GM23338 (cell line): ENCODE results near the gene CDK3. TPM values are rescaled to one million over a fixed set of nuclear protein-coding genes. Genes with fewer than 3 reads are reported as not detected.

Experiments
- ATAC-seq: fragments of 200-7000 bp; cut with Tn5 transposase; 3 replicates; pipeline ENCODE4 v1.9.1; 2020
- DNase-seq: peaks from one replicate; pipeline ENCODE4 v3.0.0-alpha.2; 2015; ENCODE audit warnings: low spot score
- H2AFZ ChIP-seq: fragments of 200-600 bp; sonication (generic); 2 replicates; pipeline ENCODE4 v1.8.0; 2016; ENCODE audit warnings: antibody characterized with exemption, mild to moderate bottlenecking, moderate library complexity
- H3F3A ChIP-seq: fragments of 200-600 bp; sonication (generic); replicated peaks from 2 replicates; pipeline ENCODE4 v1.8.0; 2017; ENCODE audit warnings: antibody characterized with exemption, mixed run types, low read depth
- H3K27ac ChIP-seq: fragments of 200-600 bp; sonication (generic); 2 replicates; pipeline ENCODE4 v1.6.1; 2016; ENCODE audit warnings: low read depth
- H3K27me3 ChIP-seq: fragments of 200-600 bp; sonication (generic); 2 replicates; pipeline ENCODE4 v1.8.0; 2016; ENCODE audit warnings: mild to moderate bottlenecking, mixed run types, moderate library complexity; ENCODE audit not compliant: insufficient read depth
- H3K36me3 ChIP-seq: fragments of 200-600 bp; sonication (generic); 2 replicates; pipeline ENCODE4 v1.8.0; 2016; ENCODE audit warnings: mild to moderate bottlenecking; ENCODE audit not compliant: insufficient read depth
- H3K4me1 ChIP-seq: fragments of 200-600 bp; sonication (generic); 2 replicates; pipeline ENCODE4 v1.8.0; 2016; ENCODE audit warnings: mild to moderate bottlenecking, moderate library complexity; ENCODE audit not compliant: insufficient read depth
- H3K4me2 ChIP-seq: fragments of 200-600 bp; sonication (generic); 2 replicates; pipeline ENCODE4 v1.7.1; 2017; ENCODE audit warnings: mixed run types
- H3K4me3 ChIP-seq: fragments of 200-600 bp; sonication (generic); 2 replicates; pipeline ENCODE4 v1.6.1; 2016; ENCODE audit warnings: mixed run types
- H3K79me2 ChIP-seq: fragments of 200-600 bp; sonication (generic); replicated peaks from 2 replicates; pipeline ENCODE4 v1.8.0; 2017; ENCODE audit warnings: mild to moderate bottlenecking; ENCODE audit not compliant: insufficient read depth
- H3K9me2 ChIP-seq: fragments of 200-600 bp; sonication (generic); 2 replicates; pipeline ENCODE4 v1.8.0; 2017; ENCODE audit not compliant: insufficient read depth
- H4K20me1 ChIP-seq: fragments of 200-600 bp; sonication (generic); replicated peaks from 2 replicates; pipeline ENCODE4 v1.8.0; 2017; ENCODE audit warnings: mild to moderate bottlenecking; ENCODE audit not compliant: insufficient read depth
- H3K27ac Mint-ChIP-seq: 2 replicates; pipeline ENCODE4 v1.8.0; 2020; ENCODE audit warnings: inconsistent platforms, mild to moderate bottlenecking, moderate library complexity, mixed read lengths
- H3K27me3 Mint-ChIP-seq: 3 replicates; pipeline ENCODE4 v1.8.0; 2022; ENCODE audit warnings: low read depth, mild to moderate bottlenecking, moderate library complexity, mixed read lengths, inconsistent platforms; ENCODE audit not compliant: insufficient read depth, poor library complexity
- H3K36me3 Mint-ChIP-seq: 3 replicates; pipeline ENCODE4 v1.8.0; 2021; ENCODE audit warnings: low read depth, mild to moderate bottlenecking, inconsistent platforms, moderate library complexity, mixed read lengths
- H3K4me1 Mint-ChIP-seq: 3 replicates; pipeline ENCODE4 v1.8.0; 2020; ENCODE audit warnings: mild to moderate bottlenecking, inconsistent platforms, mixed read lengths
- H3K4me3 Mint-ChIP-seq: 3 replicates; pipeline ENCODE4 v1.8.0; 2021; ENCODE audit warnings: moderate library complexity, mild to moderate bottlenecking, inconsistent platforms, mixed read lengths
- H3K9me3 Mint-ChIP-seq: 3 replicates; pipeline ENCODE4 v1.8.0; 2020; ENCODE audit warnings: moderate library complexity, mild to moderate bottlenecking, inconsistent platforms, mixed read lengths
- CREB1 ChIP-seq: fragments of 250-450 bp; sonication (Bioruptor Pico); IDR thresholded peaks from 2 replicates; pipeline ENCODE4 v1.5.0; 2020; ENCODE audit warnings: low read depth, mild to moderate bottlenecking, moderate library complexity
- EZH2 ChIP-seq: fragments of 200-600 bp; sonication (generic); IDR thresholded peaks from one replicate; pipeline ENCODE4 v1.8.0; 2017; ENCODE audit warnings: antibody characterized with exemption, mild to moderate bottlenecking, low read depth; ENCODE audit not compliant: unreplicated experiment
- EZH2phosphoT487 ChIP-seq: fragments of 200-600 bp; sonication (generic); IDR thresholded peaks from one replicate; pipeline ENCODE4 v1.8.1; 2018; ENCODE audit warnings: antibody characterized with exemption; ENCODE audit not compliant: unreplicated experiment
- JUNB ChIP-seq: IDR thresholded peaks from one replicate; pipeline ENCODE4 v1.6.1; 2016; ENCODE audit warnings: antibody characterized with exemption; ENCODE audit not compliant: unreplicated experiment
- NANOG ChIP-seq: IDR thresholded peaks from 2 replicates; pipeline ENCODE4 v1.6.1; 2016; ENCODE audit warnings: antibody characterized with exemption, borderline replicate concordance
- POLR2AphosphoS5 ChIP-seq: IDR thresholded peaks from 2 replicates; pipeline ENCODE4 v1.6.1; 2016; ENCODE audit warnings: antibody characterized with exemption, low read depth
- STAT1 ChIP-seq: IDR thresholded peaks from one replicate; pipeline ENCODE4 v1.6.1; 2016; ENCODE audit warnings: antibody characterized with exemption; ENCODE audit not compliant: unreplicated experiment
- ZNF114 ChIP-seq: fragments of 250-450 bp; sonication (Bioruptor Pico); IDR thresholded peaks from 2 replicates; pipeline ENCODE4 v1.5.0; 2020; ENCODE audit warnings: mild to moderate bottlenecking, moderate library complexity
- ZNF331 ChIP-seq: fragments of 250-450 bp; sonication (Bioruptor Pico); IDR thresholded peaks from 2 replicates; pipeline ENCODE4 v1.5.0; 2020; ENCODE audit warnings: low read depth, mild to moderate bottlenecking, moderate library complexity
- polyA plus RNA-seq: library from polyadenylated mRNA; unstranded; fragments of >200 nt; fragmentation: Nextera tagmentation; extraction: Ambion mirVana; gene quantifications from 2 replicates; pipeline ENCODE4 v1.2.1, GENCODE V29; 2016
- total RNA-seq: library from RNA; depleted of rRNA; stranded (reverse); fragments of >200 nt; shearing (Covaris generic); gene quantifications from 2 replicates; pipeline ENCODE4 v1.2.3, GENCODE V29; 2014
- TF ChIP-seq, protein P1 (sequence below): IDR thresholded peaks from 2 replicates; pipeline ENCODE4 v1.6.1; 2016; ENCODE audit warnings: antibody characterized with exemption
- TF ChIP-seq, protein P2 (sequence below): fragments of 250-450 bp; sonication (Bioruptor Pico); IDR thresholded peaks from 2 replicates; pipeline ENCODE4 v1.5.0; 2020; ENCODE audit warnings: mild to moderate bottlenecking, moderate library complexity
- TF ChIP-seq, protein P3 (sequence below), 2 experiments: fragments of 200-600 bp in 1 of 2; sonication (generic) in 1 of 2; conservative IDR thresholded peaks; 2 replicates each; pipeline versions ENCODE4 v1.5.1 to v1.6.1; 2016 to 2017; ENCODE audit warnings: antibody characterized with exemption in 2 of 2, low read depth in 2 of 2, mild to moderate bottlenecking in 2 of 2, moderate library complexity in 1 of 2
- TF ChIP-seq, protein P4 (sequence below): IDR thresholded peaks from one replicate; pipeline ENCODE4 v1.6.1; 2018; ENCODE audit warnings: antibody characterized with exemption; ENCODE audit not compliant: unreplicated experiment

Gene CDK3
- total and polyA plus RNA-seq, 2 experiments from 2014 or later: 7.9 to 10.2 TPM

DNA sequence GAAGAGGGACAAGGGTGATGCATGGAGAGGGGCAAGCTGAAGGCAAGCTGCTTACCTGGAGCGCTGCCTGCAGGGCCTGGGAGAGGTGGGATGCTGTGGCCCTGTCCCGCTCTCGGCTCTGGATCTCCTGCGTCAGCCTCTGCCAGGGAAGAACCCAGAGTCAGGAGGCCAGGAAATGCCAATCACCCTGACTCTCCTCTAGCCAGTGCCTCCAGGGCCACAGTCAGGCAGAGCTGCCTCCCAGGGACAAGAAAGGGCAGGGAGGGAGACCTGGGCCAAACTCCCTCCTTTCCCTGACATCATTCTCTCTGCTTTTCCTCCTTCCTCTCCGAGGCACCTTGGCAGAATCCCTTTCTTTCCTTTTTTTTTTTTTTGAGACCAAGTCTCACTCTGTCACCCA lies 11.3 kb downstream of the CDK3 start:
- Histone ChIP-seq H3K4me1 (no peaks in the 10 kb centered on the region), H3K27ac (no peak overlapping the region), H3K4me3 (no peak overlapping the region), H3K27me3 (no peaks in the 10 kb centered on the region), H3F3A (0 out of 2 replicates have a peak, but pooled peaks cover 6% of the 10 kb centered on the region), H3K36me3 (no peaks in the 10 kb centered on the region), H4K20me1 (no peaks in the 10 kb centered on the region), H3K9me2 (no peaks in the 10 kb centered on the region), H2AFZ (no peak overlapping the region), H3K4me2 (no peak overlapping the region), H3K79me2 (no peaks in the 10 kb centered on the region)
- Mint-ChIP-seq H3K27me3 (peaks cover 12% of the 10 kb centered on the region), H3K27ac (no peak overlapping the region), H3K4me3 (no peak overlapping the region), H3K9me3 (no peaks in the 10 kb centered on the region; the same call in 1 of the 3 replicates), H3K4me1 (peaks cover 3% of the 10 kb centered on the region), H3K36me3 (no peaks in the 10 kb centered on the region; the same call in 2 of the 3 replicates)
- TF ChIP-seq, protein P1, sequence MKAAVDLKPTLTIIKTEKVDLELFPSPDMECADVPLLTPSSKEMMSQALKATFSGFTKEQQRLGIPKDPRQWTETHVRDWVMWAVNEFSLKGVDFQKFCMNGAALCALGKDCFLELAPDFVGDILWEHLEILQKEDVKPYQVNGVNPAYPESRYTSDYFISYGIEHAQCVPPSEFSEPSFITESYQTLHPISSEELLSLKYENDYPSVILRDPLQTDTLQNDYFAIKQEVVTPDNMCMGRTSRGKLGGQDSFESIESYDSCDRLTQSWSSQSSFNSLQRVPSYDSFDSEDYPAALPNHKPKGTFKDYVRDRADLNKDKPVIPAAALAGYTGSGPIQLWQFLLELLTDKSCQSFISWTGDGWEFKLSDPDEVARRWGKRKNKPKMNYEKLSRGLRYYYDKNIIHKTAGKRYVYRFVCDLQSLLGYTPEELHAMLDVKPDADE: no peak
- TF ChIP-seq, protein P2, sequence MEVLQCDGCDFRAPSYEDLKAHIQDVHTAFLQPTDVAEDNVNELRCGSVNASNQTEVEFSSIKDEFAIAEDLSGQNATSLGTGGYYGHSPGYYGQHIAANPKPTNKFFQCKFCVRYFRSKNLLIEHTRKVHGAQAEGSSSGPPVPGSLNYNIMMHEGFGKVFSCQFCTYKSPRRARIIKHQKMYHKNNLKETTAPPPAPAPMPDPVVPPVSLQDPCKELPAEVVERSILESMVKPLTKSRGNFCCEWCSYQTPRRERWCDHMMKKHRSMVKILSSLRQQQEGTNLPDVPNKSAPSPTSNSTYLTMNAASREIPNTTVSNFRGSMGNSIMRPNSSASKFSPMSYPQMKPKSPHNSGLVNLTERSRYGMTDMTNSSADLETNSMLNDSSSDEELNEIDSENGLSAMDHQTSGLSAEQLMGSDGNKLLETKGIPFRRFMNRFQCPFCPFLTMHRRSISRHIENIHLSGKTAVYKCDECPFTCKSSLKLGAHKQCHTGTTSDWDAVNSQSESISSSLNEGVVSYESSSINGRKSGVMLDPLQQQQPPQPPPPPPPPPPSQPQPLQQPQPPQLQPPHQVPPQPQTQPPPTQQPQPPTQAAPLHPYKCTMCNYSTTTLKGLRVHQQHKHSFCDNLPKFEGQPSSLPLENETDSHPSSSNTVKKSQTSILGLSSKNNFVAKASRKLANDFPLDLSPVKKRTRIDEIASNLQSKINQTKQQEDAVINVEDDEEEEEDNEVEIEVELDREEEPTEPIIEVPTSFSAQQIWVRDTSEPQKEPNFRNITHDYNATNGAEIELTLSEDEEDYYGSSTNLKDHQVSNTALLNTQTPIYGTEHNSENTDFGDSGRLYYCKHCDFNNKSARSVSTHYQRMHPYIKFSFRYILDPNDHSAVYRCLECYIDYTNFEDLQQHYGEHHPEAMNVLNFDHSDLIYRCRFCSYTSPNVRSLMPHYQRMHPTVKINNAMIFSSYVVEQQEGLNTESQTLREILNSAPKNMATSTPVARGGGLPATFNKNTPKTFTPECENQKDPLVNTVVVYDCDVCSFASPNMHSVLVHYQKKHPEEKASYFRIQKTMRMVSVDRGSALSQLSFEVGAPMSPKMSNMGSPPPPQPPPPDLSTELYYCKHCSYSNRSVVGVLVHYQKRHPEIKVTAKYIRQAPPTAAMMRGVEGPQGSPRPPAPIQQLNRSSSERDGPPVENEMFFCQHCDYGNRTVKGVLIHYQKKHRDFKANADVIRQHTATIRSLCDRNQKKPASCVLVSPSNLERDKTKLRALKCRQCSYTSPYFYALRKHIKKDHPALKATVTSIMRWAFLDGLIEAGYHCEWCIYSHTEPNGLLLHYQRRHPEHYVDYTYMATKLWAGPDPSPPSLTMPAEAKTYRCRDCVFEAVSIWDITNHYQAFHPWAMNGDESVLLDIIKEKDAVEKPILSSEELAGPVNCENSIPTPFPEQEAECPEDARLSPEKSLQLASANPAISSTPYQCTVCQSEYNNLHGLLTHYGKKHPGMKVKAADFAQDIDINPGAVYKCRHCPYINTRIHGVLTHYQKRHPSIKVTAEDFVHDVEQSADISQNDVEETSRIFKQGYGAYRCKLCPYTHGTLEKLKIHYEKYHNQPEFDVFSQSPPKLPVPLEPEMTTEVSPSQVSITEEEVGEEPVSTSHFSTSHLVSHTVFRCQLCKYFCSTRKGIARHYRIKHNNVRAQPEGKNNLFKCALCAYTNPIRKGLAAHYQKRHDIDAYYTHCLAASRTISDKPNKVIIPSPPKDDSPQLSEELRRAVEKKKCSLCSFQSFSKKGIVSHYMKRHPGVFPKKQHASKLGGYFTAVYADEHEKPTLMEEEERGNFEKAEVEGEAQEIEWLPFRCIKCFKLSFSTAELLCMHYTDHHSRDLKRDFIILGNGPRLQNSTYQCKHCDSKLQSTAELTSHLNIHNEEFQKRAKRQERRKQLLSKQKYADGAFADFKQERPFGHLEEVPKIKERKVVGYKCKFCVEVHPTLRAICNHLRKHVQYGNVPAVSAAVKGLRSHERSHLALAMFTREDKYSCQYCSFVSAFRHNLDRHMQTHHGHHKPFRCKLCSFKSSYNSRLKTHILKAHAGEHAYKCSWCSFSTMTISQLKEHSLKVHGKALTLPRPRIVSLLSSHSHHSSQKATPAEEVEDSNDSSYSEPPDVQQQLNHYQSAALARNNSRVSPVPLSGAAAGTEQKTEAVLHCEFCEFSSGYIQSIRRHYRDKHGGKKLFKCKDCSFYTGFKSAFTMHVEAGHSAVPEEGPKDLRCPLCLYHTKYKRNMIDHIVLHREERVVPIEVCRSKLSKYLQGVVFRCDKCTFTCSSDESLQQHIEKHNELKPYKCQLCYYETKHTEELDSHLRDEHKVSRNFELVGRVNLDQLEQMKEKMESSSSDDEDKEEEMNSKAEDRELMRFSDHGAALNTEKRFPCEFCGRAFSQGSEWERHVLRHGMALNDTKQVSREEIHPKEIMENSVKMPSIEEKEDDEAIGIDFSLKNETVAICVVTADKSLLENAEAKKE (CRISPR knock-in tag): no peak
- TF ChIP-seq ZNF114: no peak
- TF ChIP-seq ZNF331 (CRISPR knock-in tag): no peak
- no peak for TF ChIP-seq EZH2phosphoT487
- no peak for TF ChIP-seq CREB1 (CRISPR knock-in tag)
- TF ChIP-seq, protein P3, sequence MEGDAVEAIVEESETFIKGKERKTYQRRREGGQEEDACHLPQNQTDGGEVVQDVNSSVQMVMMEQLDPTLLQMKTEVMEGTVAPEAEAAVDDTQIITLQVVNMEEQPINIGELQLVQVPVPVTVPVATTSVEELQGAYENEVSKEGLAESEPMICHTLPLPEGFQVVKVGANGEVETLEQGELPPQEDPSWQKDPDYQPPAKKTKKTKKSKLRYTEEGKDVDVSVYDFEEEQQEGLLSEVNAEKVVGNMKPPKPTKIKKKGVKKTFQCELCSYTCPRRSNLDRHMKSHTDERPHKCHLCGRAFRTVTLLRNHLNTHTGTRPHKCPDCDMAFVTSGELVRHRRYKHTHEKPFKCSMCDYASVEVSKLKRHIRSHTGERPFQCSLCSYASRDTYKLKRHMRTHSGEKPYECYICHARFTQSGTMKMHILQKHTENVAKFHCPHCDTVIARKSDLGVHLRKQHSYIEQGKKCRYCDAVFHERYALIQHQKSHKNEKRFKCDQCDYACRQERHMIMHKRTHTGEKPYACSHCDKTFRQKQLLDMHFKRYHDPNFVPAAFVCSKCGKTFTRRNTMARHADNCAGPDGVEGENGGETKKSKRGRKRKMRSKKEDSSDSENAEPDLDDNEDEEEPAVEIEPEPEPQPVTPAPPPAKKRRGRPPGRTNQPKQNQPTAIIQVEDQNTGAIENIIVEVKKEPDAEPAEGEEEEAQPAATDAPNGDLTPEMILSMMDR (conservative IDR thresholded peaks at IDR 0.05; ENCODE audit: low read depth in 2 of 2): no peak
- TF ChIP-seq EZH2: no peak
- no peak for TF ChIP-seq STAT1
- TF ChIP-seq JUNB: no peak
- TF ChIP-seq POLR2AphosphoS5: no peak
- TF ChIP-seq, protein P4, sequence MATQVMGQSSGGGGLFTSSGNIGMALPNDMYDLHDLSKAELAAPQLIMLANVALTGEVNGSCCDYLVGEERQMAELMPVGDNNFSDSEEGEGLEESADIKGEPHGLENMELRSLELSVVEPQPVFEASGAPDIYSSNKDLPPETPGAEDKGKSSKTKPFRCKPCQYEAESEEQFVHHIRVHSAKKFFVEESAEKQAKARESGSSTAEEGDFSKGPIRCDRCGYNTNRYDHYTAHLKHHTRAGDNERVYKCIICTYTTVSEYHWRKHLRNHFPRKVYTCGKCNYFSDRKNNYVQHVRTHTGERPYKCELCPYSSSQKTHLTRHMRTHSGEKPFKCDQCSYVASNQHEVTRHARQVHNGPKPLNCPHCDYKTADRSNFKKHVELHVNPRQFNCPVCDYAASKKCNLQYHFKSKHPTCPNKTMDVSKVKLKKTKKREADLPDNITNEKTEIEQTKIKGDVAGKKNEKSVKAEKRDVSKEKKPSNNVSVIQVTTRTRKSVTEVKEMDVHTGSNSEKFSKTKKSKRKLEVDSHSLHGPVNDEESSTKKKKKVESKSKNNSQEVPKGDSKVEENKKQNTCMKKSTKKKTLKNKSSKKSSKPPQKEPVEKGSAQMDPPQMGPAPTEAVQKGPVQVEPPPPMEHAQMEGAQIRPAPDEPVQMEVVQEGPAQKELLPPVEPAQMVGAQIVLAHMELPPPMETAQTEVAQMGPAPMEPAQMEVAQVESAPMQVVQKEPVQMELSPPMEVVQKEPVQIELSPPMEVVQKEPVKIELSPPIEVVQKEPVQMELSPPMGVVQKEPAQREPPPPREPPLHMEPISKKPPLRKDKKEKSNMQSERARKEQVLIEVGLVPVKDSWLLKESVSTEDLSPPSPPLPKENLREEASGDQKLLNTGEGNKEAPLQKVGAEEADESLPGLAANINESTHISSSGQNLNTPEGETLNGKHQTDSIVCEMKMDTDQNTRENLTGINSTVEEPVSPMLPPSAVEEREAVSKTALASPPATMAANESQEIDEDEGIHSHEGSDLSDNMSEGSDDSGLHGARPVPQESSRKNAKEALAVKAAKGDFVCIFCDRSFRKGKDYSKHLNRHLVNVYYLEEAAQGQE: no peak
- TF ChIP-seq NANOG: no peak
- DNase-seq (no peak), ATAC-seq (no peak)
